EH (cell line): ENCODE results near the gene FBXO9.
"Not testable (repeated sequence)": the region's sequence is repeated elsewhere in the genome, so short reads cannot be mapped to it uniquely, and the experiment has no call there.

Experiments
- DNase-seq: peaks from one replicate; pipeline ENCODE4 v3.0.0-alpha.2; 2015; ENCODE audit warnings: low read depth

The FBXO9 gene

DNA sequence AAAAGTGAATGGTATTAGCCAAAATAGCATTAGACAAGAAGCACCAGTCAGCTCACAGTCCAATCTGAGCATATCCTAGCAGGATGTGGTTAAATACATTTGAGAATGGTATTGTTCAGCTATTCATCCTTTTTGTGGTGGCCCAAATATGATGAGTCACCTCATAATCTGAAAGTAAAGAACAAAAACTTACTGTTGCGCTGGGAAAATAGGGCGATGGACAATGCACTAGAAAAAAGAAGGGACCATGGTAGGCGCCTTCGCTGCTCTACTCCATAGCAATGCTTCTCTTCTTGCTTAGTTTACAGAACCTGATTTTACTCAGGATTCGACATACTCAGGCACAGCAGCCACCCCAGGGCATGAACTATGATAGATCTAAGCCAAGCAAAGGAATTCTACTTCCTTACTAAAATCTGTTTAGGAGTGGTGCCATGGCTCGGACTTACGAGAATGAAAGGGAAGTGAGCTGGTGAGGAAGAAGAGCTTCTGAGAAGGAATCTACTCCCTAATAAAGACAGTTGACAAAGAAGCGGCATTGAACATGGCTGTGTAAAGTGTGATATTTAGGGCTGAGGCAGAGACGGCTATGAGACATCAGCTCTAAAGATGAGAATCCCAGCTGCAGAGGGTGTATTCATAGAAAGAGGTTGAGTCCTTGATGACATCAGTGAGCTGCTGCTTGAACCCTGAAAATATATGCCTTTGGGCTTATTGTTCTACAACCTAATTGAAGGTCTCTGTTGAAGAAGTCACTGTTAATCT, 16.6 kb upstream of the FBXO9 start:
- DNase-seq = peak; percentile 91

DNA sequence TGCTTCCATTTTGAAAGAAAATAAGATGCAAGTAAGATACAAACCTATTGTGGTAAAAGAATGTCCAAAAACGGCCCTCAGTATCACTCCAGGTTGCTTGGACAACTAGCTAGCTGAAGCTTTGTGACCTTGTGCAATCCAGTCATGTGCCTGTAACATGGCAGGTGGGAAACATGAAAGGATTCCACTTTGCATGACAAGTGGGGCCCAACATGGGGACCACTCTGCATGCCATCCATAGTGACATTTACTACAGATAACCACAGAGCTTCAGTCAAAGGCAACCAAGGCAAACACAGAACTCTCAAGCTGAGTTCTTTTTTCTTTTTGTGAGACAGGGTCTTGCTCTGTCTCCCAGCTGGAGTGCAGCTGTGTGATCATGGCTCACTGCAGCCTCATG, 15.8 kb upstream of the FBXO9 start:
- DNase-seq = no peak

- not testable (repeated sequence) for DNase-seq
Observed at GRCh38 chr6:53052152-53052551, 13.1 kb upstream of the FBXO9 start.

DNA sequence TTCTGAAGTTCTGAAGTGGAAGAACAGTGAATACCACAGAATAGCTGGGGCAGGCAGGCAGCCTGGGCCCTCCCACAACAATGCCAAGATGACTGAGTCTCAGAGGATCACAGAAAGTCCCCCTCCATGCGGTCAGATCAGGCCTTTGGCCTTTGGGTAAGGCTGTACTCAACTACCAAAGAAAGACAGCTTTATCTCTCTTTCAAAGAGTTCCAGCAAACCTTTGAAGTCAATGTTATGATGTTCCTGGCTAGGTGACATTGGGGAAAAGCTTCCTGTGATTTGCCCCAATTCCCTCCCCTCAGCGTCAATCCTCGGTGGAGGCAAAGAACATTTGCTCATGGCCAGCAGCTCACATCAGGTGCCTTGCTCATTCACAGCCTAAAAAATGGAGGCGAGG, 10.7 kb upstream of the FBXO9 start:
- DNase-seq = no peak

GRCh38 chr6:53055873-53056272, 9.3 kb upstream of the FBXO9 start:
- no peak for DNase-seq

GRCh38 chr6:53056273-53056672, 8.9 kb upstream of the FBXO9 start:
- DNase-seq = no peak

GRCh38 chr6:53058388-53059195, 6.6 kb upstream of the FBXO9 start:
- no peak for DNase-seq

DNA sequence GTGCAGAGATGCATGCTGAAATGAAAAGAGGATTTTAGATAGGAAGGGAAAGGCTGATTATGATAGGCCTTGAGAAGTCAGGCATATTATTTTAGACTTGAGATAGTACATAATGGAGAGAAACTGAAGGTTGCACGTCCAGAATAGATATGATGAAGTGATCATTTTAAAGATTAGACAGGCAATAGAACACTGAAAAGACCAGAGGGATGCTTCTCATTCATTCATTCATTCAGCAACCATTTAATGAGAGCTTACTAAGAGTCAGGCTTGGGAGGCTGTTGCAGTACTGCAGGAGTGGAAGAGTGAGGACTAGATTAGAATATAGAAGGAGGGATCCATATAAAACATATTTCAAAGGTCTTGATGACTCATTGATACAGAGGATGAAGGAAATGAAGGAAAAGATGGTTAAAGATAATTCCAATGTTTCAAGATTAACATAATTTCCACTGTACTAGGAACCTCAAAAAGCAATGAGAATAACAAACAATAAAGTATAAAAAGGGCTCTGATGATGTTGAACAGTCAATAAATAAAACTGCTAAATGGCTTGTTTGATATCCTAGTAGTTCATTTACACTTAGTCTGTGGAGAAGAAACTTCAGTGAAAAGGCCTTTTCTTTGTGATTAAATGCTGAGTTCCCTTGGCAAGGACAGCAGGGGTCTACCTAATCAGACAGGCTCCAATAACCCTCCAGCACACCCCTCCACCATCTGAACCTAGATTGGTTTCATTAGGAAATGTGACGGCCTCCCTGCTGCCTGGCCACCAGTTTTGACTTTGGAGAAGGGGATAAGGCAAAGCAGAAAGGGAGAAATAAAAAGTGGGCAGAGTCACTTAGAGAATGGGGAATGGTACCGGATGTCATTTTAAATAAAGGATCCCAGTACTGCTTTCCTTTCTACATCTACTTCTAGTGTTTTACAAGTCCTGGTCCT, 5.3 kb upstream of the FBXO9 start:
- peak; percentile 23 for DNase-seq

GRCh38 chr6:53062169-53062539, 3.0 kb upstream of the FBXO9 start:
- DNase-seq = no peak

GRCh38 chr6:53064255-53064654, 949 bp upstream of the FBXO9 start:
- not testable (repeated sequence) for DNase-seq

DNA sequence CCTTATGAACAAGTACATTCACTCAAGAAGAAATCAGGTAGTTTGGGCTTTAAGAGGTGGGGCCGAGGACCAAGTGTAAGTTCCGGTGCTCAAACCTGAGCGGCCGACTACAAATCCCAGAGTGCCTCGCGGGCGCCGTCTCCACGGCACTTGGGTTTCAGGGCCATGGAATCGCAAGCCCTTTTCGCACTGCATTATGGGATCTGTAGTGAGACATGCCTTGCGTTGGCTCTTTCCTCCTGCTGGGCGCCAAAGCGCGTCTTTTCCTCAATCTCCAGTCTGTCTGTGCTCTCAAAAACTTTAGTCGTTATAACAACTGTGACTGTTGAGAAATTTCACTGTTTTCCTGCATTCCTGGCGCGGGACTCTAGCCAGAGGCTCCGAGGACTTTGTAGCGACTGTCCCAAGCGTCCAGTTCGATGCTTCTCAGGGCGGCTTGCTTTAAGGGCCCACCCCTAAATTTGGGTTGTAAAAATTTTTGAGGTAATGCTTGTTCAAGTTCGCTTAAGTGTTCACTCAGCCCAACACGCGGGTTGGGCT, 408 bp upstream of the FBXO9 start:
- peak; percentile 97 for DNase-seq

- DNase-seq = peak; percentile 45
Observed at GRCh38 chr6:53066077-53066417, 843 bp downstream of the FBXO9 start.

- DNase-seq = peak; percentile 43
Observed at GRCh38 chr6:53066874-53067706, 1.9 kb downstream of the FBXO9 start.

GRCh38 chr6:53067849-53068361, 2.7 kb downstream of the FBXO9 start:
- no peak for DNase-seq

- no peak for DNase-seq
Observed at GRCh38 chr6:53069427-53069826, 4.2 kb downstream of the FBXO9 start.

DNA sequence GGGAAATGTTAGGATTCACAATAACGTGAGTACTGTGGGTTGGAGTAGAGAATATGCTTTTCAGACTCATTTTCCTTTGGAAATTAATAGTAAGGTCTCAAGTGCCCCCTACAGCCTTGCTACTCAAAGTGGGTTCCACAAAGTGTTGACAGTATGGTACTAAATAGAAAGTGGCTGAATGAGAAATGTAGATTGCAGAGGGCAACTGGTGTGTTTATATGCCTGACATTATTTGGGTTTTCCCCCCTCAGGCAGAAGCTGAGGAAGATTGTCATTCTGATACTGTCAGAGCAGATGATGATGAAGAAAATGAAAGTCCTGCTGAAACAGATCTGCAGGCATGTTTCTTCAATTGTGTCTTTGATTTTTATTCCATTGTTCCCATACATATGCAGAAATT, 5.6 kb downstream of the FBXO9 start:
- DNase-seq = no peak

DNA sequence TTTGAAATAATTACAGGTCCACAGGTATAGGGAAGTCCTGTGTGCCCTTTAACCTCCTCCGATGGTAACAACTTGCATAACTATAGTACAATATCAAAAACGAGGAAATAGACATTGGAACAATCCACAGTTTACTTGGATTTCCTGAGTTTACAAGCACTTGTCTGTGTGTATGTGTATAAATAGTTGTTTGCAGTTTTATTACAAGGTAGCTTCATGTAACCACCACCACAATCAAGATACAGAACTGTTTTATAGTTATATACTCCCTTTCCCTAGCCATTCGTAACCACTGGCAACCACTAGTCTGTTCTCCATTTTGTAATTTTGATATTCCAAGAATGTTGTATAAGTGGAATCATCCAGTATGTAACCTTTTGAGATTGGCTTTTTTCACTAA, 9.1 kb downstream of the FBXO9 start:
- no peak for DNase-seq

DNA sequence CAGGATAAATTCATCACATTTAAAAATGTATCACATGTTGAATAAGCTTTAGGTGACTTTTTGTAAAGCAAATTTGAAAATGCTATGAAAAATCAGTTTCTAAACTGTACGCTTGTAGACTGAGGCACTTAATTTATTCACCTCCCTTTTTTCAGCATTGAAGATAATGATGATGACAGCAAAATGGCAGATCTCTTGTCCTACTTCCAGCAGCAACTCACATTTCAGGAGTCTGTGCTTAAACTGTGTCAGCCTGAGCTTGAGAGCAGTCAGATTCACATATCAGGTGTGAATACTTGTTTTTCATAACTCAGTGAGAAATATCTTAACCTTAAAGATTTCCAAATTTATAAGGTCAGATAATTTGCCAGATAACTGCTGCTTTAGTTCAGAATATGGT, 15.6 kb downstream of the FBXO9 start:
- DNase-seq = no peak

DNA sequence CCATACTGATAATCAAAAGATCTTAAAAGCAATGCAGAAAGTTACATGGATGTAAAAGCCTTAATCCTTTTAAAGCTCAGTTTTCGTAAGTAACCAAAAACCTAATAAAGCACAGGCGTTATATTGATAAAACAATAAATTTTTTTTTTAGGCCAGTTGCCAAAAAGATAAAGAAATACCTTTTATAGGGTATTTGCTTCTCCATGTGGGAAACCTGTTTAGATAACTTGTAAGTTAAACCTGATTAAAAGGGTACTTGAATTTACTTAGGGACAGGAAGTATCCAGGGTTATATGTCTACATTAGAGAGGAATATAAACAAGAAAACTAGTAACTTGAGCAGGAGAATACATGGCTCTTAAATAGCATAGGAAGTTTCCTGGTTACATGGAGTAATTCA, 21.1 kb downstream of the FBXO9 start:
- DNase-seq = no peak

DNA sequence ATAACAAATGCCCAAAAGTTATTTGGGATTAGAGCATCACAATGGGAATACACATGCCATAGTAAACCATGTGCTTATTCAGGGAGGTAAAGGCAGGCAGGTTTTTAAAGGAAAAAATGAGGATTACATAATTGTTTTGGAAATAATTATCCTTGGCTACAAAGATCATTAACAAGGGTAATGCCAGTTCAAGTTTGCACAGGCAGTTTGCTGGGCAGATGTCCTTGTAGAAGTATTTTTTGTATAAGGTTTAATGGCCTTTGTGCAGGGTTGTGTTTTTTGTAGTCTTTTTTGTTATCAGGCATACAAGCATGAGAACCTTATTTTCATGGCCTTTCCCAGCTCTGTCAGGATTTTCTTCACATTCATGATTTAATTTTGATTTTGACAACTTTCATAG, 24.7 kb downstream of the FBXO9 start:
- DNase-seq = no peak

GRCh38 chr6:53090576-53090975, 25.4 kb downstream of the FBXO9 start:
- DNase-seq = peak; percentile 26
